NK-92 treated with Interleukin-12 subunit alpha and Interleukin-12 subunit beta, amount 100 ng/mL, for 24 hours (cell line): ENCODE measurements around the gene PTPRT.

ENCODE experiments used
- DNase-seq: peaks from one replicate; lab custom pipeline; 2025; lab: John Stamatoyannopoulos, UW

PTPRT gene

DNA sequence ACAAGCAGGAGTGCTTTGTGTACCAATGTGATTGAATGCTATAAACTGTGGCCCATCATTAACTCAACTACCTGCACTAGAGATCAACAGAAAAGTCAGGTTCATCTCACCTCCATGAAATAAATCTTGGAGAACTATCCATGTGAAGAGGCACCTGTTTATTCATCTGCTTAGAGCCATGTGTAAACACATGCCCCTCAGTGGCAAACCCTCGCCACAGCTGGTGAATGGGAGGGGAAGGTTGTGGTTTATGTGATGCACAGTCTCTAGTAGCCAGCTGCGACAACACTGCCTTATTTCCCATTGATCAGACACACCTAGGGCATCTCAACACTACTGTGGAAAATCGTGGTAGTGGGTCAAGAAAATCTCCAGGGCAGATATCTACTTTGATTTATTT lies 640.2 kb downstream of the PTPRT start:
- no peak for DNase-seq

DNA sequence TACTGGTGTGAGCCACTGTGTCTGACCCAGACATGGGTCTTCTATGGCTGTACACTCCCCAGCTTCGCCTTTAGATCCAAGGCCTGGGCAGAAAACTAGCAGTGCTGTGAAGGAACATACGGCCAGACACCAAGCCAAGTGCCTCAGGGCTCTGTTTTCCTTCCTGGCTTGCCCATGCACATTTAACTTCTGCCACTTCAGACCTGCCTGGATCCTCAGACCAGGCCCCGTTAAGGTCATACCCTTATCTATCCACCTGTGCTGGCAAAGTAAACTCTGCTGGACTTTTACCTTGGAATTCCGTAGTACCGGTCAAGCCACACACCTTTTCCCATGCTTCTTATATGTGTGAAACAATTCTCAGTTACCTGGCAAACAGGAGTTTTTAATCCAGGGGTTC lies 644.8 kb downstream of the PTPRT start:
- no peak for DNase-seq

- DNase-seq, result no peak
These were observed 656.9 kb downstream of the PTPRT start for GRCh38 chr20:42532831-42533230.

DNA sequence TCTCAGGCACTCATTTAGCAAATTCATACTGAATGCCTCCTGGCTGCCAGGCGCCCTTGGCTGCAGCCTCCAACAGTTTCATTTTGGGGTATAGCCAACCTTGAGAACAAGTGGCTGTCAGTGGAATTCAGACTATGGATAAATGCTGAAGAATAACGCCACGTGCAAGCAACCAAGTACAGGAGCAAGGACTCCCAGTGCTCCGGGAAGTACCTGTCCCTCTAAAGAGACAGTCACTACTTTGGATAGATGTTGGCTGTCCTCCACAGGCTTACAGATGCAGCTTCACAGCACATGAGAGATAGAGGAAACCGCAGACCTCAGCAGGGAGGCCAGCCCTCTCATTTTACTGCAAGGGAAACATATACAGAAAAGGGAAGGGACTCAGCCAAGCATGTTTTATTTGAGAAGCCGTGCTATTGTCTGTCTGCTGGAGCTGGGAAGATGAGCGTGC lies 658.2 kb downstream of the PTPRT start:
- DNase-seq, result no peak

DNA sequence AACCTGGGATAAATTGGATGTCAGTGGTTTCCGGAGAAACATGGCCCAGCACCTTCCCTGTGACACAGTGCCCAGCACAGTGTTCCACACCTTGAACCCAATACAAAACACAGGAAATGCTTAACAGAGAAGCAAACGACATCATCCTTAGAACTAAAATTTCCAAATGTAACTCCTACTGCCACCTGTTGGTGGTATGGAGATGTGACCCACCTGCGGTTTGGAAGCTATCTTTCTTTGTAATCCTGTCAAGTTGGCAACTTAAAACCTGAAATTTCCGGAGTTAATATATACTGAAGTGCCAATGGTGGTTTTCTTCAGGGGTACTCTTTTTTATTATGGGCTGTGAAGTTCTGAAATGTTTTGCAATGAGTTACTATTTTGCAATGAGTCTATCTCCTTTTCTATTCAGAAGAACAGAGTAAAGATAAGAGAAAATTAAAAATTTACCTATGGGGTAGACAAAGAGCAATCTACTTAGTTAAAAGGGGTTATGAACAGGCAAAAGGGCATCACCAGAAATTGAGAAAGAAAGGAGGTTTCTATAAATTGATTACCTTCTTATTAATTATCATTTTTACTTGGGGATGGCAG lies 658.8 kb downstream of the PTPRT start:
- DNase-seq, result no peak

- no peak for DNase-seq
These were observed 659.5 kb downstream of the PTPRT start for GRCh38 chr20:42530191-42530590.

DNA sequence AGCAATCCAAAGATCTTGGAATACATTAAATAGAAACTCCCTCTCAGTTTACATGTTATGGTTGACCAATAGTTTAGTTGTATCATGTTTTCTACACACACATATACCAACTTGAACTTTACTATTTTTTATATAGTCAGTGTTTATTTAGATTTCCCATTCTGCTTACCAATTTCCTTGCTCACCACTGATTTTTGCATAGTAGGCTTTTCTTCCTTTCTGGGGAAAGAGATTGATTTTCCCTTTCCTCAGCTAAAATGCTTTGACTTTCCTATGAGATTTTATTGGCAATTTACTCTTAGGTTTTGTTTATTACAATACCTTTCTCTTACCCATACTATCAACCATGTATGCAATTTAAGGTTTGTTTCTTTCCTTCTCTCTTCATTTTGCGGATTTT lies 665.6 kb downstream of the PTPRT start:
- no peak for DNase-seq

- no peak for DNase-seq
These were observed 673.0 kb downstream of the PTPRT start for GRCh38 chr20:42516692-42517091.

DNA sequence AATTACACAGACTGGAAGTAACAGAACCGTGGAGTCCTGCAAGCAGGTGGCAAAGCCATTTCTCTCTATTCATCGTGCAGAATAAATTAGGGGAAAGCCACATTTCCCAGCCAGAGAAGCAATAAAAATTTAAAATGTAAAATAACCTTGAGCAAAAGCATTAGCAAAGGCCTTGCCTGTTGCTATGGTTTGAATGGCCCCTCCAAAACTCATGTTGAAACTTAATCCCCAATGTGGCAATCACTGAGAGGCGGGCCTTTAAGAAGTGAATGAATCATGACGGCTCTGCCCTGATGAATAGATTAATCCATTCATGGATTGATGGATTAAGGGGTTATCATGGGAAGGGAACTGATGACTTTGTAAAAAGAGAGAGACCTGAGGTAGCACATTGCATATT lies 679.0 kb downstream of the PTPRT start:
- DNase-seq, result no peak

GRCh38 chr20:42507874-42508273 lies 681.8 kb downstream of the PTPRT start:
- no peak for DNase-seq

GRCh38 chr20:42506397-42506796 lies 683.3 kb downstream of the PTPRT start:
- DNase-seq, result no peak

- DNase-seq, result no peak
These were observed 687.1 kb downstream of the PTPRT start for GRCh38 chr20:42502591-42502990.

DNA sequence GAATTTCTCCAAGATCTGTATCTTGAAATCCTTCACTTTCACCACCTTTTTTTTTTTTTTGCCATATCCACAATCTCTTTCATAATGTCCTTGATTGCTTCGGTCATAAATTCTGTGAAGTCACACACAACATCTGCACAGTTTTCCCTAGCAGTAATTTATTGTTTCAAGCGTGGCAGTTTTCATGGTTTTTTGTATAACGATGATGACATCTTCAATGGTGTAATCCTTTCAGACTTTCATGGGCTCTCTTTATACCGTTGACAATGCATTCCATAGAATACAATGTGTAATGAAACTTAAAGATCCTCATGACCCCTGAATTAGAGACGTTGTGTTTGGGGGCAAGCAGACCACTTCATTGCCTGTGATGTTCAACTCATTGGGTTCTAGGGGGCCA lies 693.1 kb downstream of the PTPRT start:
- DNase-seq, result no peak

DNA sequence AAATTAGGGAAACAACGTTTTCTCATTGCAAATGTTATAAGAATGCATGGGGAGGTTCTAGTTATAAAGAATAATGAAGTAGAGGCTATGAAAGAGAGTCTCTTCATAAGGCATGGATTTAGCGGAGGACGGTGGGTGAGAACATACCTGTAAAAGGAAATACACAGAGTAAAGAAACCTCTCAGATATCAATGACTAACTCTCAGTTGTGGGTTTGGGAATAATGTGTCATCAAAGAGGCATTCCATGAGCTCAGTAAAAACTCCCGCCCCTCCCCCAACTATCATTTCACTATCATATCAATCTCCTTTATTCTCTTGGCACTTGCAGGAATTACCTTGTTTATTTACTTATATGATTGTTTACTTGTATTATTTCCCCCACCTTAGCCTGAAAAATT lies 695.4 kb downstream of the PTPRT start:
- no peak for DNase-seq

DNA sequence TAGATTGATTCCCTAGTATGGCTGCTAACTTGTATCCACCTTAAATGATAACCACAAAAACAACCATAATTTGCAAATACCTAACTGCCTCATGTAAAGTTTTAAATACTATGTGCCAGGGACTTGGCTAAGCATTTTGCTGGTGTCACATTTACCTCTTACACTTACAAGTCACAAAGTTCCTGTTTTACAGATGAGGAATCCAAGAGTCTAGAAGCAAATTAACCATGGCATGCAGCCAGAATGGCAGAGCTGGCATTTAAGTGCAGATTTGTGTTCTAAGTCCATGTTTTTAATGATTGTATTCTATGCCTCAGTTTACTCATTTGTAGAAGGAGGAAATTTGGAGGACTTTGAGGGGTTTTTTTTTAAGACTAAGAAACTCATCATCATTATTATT lies 696.7 kb downstream of the PTPRT start:
- DNase-seq, result no peak

DNA sequence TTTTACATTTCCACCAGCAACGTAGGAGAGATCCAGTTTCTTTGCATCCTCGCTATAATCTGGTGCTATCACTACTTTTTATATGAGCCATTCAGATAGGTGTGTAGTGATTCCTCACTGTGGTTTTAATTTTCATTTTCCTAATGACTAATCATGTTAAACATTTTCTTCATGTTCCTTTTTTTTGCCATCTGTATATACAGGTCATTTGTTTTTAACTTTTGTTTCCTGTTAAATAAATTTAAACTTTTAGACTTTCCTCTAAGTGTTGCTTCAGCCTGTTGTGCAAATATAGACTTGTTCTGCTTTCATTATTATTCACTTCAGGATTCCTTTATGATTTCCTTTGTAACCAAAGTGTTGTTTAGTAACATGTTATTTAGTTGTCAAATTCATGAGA lies 697.4 kb downstream of the PTPRT start:
- DNase-seq, result no peak

GRCh38 chr20:42485556-42485955 lies 704.1 kb downstream of the PTPRT start:
- DNase-seq, result no peak

GRCh38 chr20:42484790-42485375 lies 704.8 kb downstream of the PTPRT start:
- DNase-seq, result no peak

DNA sequence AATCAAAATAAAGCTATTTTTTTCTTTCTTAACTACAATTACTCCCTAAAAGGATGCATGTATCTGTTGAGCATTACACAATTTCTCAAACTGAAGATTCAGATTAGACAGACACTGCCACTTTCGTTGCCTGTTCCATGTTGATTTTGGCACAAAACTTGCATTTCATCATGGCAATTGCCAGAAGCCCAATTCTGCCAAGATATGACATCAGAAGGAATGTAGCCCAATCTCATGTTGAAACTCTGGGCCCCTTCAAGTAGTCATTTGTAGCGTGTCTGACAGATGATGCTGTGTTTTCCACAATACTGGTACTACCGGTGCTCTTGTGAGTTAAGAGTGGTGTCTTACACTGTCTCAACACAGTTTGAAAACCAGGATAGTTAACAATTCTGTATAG lies 705.4 kb downstream of the PTPRT start:
- no peak for DNase-seq

DNA sequence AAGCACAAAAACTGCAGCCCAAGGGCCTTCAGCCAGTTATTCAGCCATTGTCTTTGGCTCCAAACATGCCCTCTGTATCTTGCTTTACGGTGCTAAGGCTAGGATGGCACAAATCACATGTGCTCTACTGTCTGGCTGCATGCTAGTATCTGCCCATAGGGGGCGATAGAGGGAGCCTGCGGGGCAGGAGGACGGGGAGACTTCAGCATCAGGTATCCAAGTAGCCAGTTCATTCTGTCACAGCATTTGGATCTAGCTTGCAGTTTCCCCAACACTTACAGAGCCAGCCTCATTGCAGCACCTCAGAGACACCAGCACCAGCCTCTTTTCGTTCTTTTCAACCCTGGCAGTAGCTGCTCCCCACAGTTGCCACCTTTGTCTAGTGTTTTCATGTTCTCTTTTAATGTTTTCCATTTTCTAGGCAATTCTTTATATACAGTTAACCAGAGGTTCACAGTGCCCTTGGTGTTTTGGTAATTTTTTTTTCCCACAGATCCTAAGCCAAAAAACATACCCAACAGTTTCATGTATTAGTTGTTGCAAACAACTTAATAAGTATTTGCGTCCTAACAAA lies 705.9 kb downstream of the PTPRT start:
- DNase-seq, result no peak

GRCh38 chr20:42482808-42483207 lies 706.9 kb downstream of the PTPRT start:
- no peak for DNase-seq

GRCh38 chr20:42475773-42476172 lies 713.9 kb downstream of the PTPRT start:
- DNase-seq, result no peak

DNA sequence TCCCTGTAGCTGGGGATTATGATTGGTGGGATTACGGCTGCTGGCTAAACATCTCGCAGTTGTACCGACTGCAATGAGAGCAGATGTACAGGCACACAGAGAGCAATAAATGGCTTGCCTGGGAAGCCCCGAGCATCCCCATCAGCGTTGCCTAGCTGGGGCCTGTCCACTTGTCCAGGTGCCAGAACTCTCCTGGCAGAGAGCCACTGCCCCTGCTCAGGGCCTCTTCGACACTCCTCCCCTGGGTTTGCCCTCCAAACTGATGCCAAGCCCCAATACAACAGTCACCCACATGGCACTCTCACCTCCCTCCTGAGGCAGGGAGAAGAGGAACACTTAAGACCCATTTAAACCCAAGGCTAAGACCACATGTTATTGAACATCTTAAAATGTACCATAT lies 715.1 kb downstream of the PTPRT start:
- no peak for DNase-seq

- DNase-seq, result no peak
These were observed 717.5 kb downstream of the PTPRT start for GRCh38 chr20:42472198-42472597.
